SK-N-SH (cell line): Measurements from ENCODE around the gene CAPN3. TPM values are rescaled to one million over a fixed set of nuclear protein-coding genes. Genes with fewer than 3 reads are reported as not detected.
"Not testable (repeated sequence)": the region's sequence is repeated elsewhere in the genome, so short reads cannot be mapped to it uniquely, and the experiment has no call there.

Experiments
- CTCF ChIA-PET: fragments of 300-600, 350-600 bp; formaldehyde crosslinking; extraction: SDS; loops from one replicate; lab custom pipeline; 2021; lab: Yijun Ruan, JAX
- POLR2A ChIA-PET: fragments of 350-600 bp; sonication (Branson Sonifier 250); formaldehyde crosslinking; extraction: SDS; loops from one replicate; lab custom pipeline; 2020; ENCODE audit warnings: antibody characterized with exemption, inconsistent platforms; lab: Yijun Ruan, JAX
- DNase-seq: peaks from one replicate; pipeline ENCODE4 v3.0.0; 2012
- H2AFZ ChIP-seq: fragments of 200-600 bp; sonication (generic); 2 replicates; pipeline ENCODE4 v1.8.1; 2016; ENCODE audit warnings: antibody characterized with exemption, mild to moderate bottlenecking, low read depth
- H3F3A ChIP-seq: fragments of 200-600 bp; sonication (generic); replicated peaks from 2 replicates; pipeline ENCODE3; 2016; ENCODE audit warnings: antibody characterized with exemption, mild to moderate bottlenecking; ENCODE audit not compliant: insufficient read depth
- H3K27ac ChIP-seq, 2 experiments: fragments of 200-500 bp in 1 of 2; fragments of 200-600 bp in 1 of 2; sonication (Bioruptor generic) in 1 of 2; sonication (generic), shearing (Covaris generic) in 1 of 2; 2 replicates each; pipeline versions ENCODE4 v1.5.1 to v1.6.1; 2014 to 2016; ENCODE audit warnings: low read depth in 2 of 2, inconsistent platforms in 1 of 2, low read length in 1 of 2, mild to moderate bottlenecking in 1 of 2, mixed read lengths in 1 of 2
- H3K27me3 ChIP-seq: fragments of 200-600 bp; sonication (generic), shearing (Covaris generic); 2 replicates; pipeline ENCODE4 v1.6.1; 2016; ENCODE audit warnings: mixed run types; ENCODE audit not compliant: insufficient read depth
- H3K36me3 ChIP-seq, 2 experiments: fragments of 200-500 bp in 1 of 2; fragments of 200-600 bp in 1 of 2; sonication (Bioruptor generic) in 1 of 2; sonication (generic) in 1 of 2; replicated peaks in 1 of 2; 2 replicates each; pipeline versions ENCODE3 to v1.5.1; 2014 to 2016; ENCODE audit warnings: low read length in 1 of 2, mild to moderate bottlenecking in 1 of 2; ENCODE audit not compliant: insufficient read depth in 2 of 2, control insufficient read depth in 1 of 2
- H3K4me1 ChIP-seq, 2 experiments: fragments of 200-500 bp in 1 of 2; fragments of 200-600 bp in 1 of 2; sonication (Bioruptor generic) in 1 of 2; sonication (generic), shearing (Covaris generic) in 1 of 2; 2 replicates each; pipeline versions ENCODE4 v1.5.1 to v1.6.1; 2014 to 2016; ENCODE audit warnings: low read depth in 1 of 2, low read length in 1 of 2, mixed run types in 1 of 2; ENCODE audit not compliant: insufficient read depth in 2 of 2, control insufficient read depth in 1 of 2
- H3K4me2 ChIP-seq: fragments of 200-600 bp; sonication (generic), shearing (Covaris generic); 2 replicates; pipeline ENCODE4 v1.6.1; 2017; ENCODE audit warnings: mixed run types
- H3K4me3 ChIP-seq, 2 experiments: fragments of 200-500 bp in 1 of 2; fragments of 200-600 bp in 1 of 2; sonication (Bioruptor generic) in 1 of 2; sonication (generic), shearing (Covaris generic) in 1 of 2; 2 replicates each; pipeline versions ENCODE4 v1.5.1 to v1.8.1; 2014 to 2016; ENCODE audit warnings: low read depth in 2 of 2, inconsistent platforms in 1 of 2, low read length in 1 of 2, mild to moderate bottlenecking in 1 of 2, mixed read lengths in 1 of 2, moderate library complexity in 1 of 2
- H3K79me2 ChIP-seq: fragments of 200-600 bp; sonication (generic); 2 replicates; pipeline ENCODE4 v1.8.1; 2017; ENCODE audit warnings: mild to moderate bottlenecking; ENCODE audit not compliant: insufficient read depth
- H3K9ac ChIP-seq: fragments of 200-600 bp; sonication (generic); 2 replicates; pipeline ENCODE4 v1.6.1; 2017; ENCODE audit warnings: mixed run types
- H3K9me2 ChIP-seq: fragments of 200-600 bp; sonication (generic); 2 replicates; pipeline ENCODE4 v1.6.1; 2017; ENCODE audit warnings: mixed run types
- H3K9me3 ChIP-seq: fragments of 200-600 bp; sonication (generic); 2 replicates; pipeline ENCODE4 v1.6.1; 2017; ENCODE audit warnings: mixed run types, mild to moderate bottlenecking, moderate library complexity
- H4K20me1 ChIP-seq: fragments of 200-600 bp; sonication (generic); 2 replicates; pipeline ENCODE4 v1.6.1; 2017; ENCODE audit warnings: mild to moderate bottlenecking, mixed run types; ENCODE audit not compliant: insufficient read depth
- CHD2 ChIP-seq: fragments of 150-350 bp; IDR thresholded peaks from 2 replicates; pipeline ENCODE4 v1.6.1; 2018; ENCODE audit warnings: low read length; ENCODE audit not compliant: partially characterized antibody
- ELF1 ChIP-seq: IDR thresholded peaks from 2 replicates; pipeline ENCODE4 v1.4.0; 2012
- EP300 ChIP-seq, 2 experiments: IDR thresholded peaks; 2 replicates each; pipeline versions ENCODE4 v1.4.0 to v1.6.1; 2012; ENCODE audit warnings: borderline replicate concordance in 1 of 2, low read depth in 1 of 2, low read length in 1 of 2
- EZH2phosphoT487 ChIP-seq: fragments of 200-600 bp; sonication (generic); IDR thresholded peaks from 2 replicates; pipeline ENCODE4 v1.6.1; 2017; ENCODE audit warnings: low read depth, mixed run types, mild to moderate bottlenecking, antibody characterized with exemption, moderate library complexity, borderline replicate concordance
- FOSL2 ChIP-seq: IDR thresholded peaks from 2 replicates; pipeline ENCODE4 v1.4.0; 2012; ENCODE audit warnings: low read depth, mild to moderate bottlenecking, moderate library complexity, borderline replicate concordance
- FOXM1 ChIP-seq: IDR thresholded peaks from 2 replicates; pipeline ENCODE4 v1.4.0; 2012; ENCODE audit warnings: low read depth, mild to moderate bottlenecking
- GATA2 ChIP-seq: sonication (generic); formaldehyde crosslinking; IDR thresholded peaks from 2 replicates; pipeline ENCODE4 v1.5.0; 2020; ENCODE audit warnings: mild to moderate bottlenecking, missing genetic modification reagents
- IRF3 ChIP-seq: fragments of 150-350 bp; IDR thresholded peaks from 2 replicates; pipeline ENCODE4 v1.6.1; 2016; ENCODE audit warnings: mild to moderate bottlenecking, low read depth, low read length
- JUND ChIP-seq: IDR thresholded peaks from 2 replicates; pipeline ENCODE4 v1.4.0; 2012
- MEF2A ChIP-seq: IDR thresholded peaks from 2 replicates; pipeline ENCODE4 v1.4.0; 2012; ENCODE audit warnings: low read depth, borderline replicate concordance
- MXI1 ChIP-seq: IDR thresholded peaks from 2 replicates; pipeline ENCODE4 v1.6.1; 2012; ENCODE audit warnings: mild to moderate bottlenecking, low read depth, low read length, improper control_type of control experiment
- POLR2AphosphoS5 ChIP-seq: IDR thresholded peaks from 2 replicates; pipeline ENCODE4 v1.6.1; 2012; ENCODE audit warnings: low read depth, low read length
- RXRA ChIP-seq: IDR thresholded peaks from 2 replicates; pipeline ENCODE4 v1.4.0; 2012; ENCODE audit warnings: low read depth, mild to moderate bottlenecking, borderline replicate concordance
- TAF1 ChIP-seq: IDR thresholded peaks from 2 replicates; pipeline ENCODE4 v1.6.1; 2012; ENCODE audit warnings: low read depth, mild to moderate bottlenecking, low read length, moderate library complexity, borderline replicate concordance
- TCF12 ChIP-seq: IDR thresholded peaks from 2 replicates; pipeline ENCODE4 v1.4.0; 2012
- TEAD4 ChIP-seq: IDR thresholded peaks from 2 replicates; pipeline ENCODE4 v1.4.0; 2012; ENCODE audit warnings: mild to moderate bottlenecking, borderline replicate concordance; ENCODE audit not compliant: insufficient read depth
- YY1 ChIP-seq: IDR thresholded peaks from 2 replicates; pipeline ENCODE4 v1.4.0; 2012; ENCODE audit warnings: low read depth, mild to moderate bottlenecking
- ZBTB33 ChIP-seq: IDR thresholded peaks from 2 replicates; pipeline ENCODE4 v1.4.0; 2012; ENCODE audit warnings: low read depth, borderline replicate concordance
- WGBS: methylation state at CpG from one replicate; pipeline ENCODE4 v1.1.6; 2017; ENCODE audit warnings: low lambda C conversion rate; 5-methylcytosine and 5-hydroxymethylcytosine counted together
- polyA plus RNA-seq, 3 experiments: library from polyadenylated mRNA; depleted of rRNA; stranded (reverse); fragments of >200 nt; gene quantifications; 2 replicates each; pipeline ENCODE4 v1.2.3, GENCODE V29; 2012
- TF ChIP-seq, protein P1 (sequence below): IDR thresholded peaks from 2 replicates; pipeline ENCODE4 v1.4.0; 2012; ENCODE audit warnings: low read depth, borderline replicate concordance
- TF ChIP-seq, protein P2 (sequence below): IDR thresholded peaks from 2 replicates; pipeline ENCODE4 v1.4.0; 2012; ENCODE audit warnings: low read depth

CAPN3 gene
- polyA plus RNA-seq, 1 of the 3 experiments (the other 2 are of a cell fraction), result 1.8 TPM

GRCh38 chr15:42335074-42335473 lies 24.2 kb upstream of the CAPN3 start:
- WGBS, result 65% methylated on average over 2 of the region's 2 CpGs
- Histone ChIP-seq H2AFZ (no peak overlapping the region), H3F3A (no peaks in the 10 kb centered on the region), H3K4me2 (no peak overlapping the region), H3K9ac (no peak overlapping the region), H3K27me3 (no peaks in the 10 kb centered on the region), H3K4me1 (no peaks in the 10 kb centered on the region), H3K9me2 (no peaks in the 10 kb centered on the region), H4K20me1 (no peaks in the 10 kb centered on the region), H3K4me3 (no peak overlapping the region), H3K36me3 (peaks cover 0 to 21% of the 10 kb centered on the region in 2 experiments), H3K79me2 (no peaks in the 10 kb centered on the region), H3K27ac (no peak overlapping the region), H3K9me3 (peaks cover 15% of the 10 kb centered on the region; the same call in 1 of the 2 replicates)
- TF ChIP-seq IRF3, result no peak
- no peak for TF ChIP-seq EZH2phosphoT487
- TF ChIP-seq EP300 (IDR thresholded peaks at IDR 0.05; ENCODE audit: borderline replicate concordance in 1 of 2, low read depth in 1 of 2, low read length in 1 of 2), result no peak
- no peak for TF ChIP-seq FOSL2
- TF ChIP-seq TCF12, result no peak
- no peak for TF ChIP-seq ELF1
- no peak for TF ChIP-seq RXRA
- no peak for TF ChIP-seq TEAD4
- TF ChIP-seq, protein P1, sequence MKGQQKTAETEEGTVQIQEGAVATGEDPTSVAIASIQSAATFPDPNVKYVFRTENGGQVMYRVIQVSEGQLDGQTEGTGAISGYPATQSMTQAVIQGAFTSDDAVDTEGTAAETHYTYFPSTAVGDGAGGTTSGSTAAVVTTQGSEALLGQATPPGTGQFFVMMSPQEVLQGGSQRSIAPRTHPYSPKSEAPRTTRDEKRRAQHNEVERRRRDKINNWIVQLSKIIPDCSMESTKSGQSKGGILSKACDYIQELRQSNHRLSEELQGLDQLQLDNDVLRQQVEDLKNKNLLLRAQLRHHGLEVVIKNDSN, result no peak
- TF ChIP-seq FOXM1, result no peak
- no peak for TF ChIP-seq MEF2A
- no peak for TF ChIP-seq ZBTB33
- no peak for TF ChIP-seq POLR2AphosphoS5
- no peak for TF ChIP-seq GATA2 (CRISPR knock-in tag)
- TF ChIP-seq TAF1, result no peak
- no peak for TF ChIP-seq CHD2
- no peak for TF ChIP-seq JUND
- TF ChIP-seq MXI1, result no peak
- TF ChIP-seq, protein P2, sequence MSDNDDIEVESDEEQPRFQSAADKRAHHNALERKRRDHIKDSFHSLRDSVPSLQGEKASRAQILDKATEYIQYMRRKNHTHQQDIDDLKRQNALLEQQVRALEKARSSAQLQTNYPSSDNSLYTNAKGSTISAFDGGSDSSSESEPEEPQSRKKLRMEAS, result no peak
- no peak for TF ChIP-seq YY1
- ChIA-PET CTCF (no interaction called here), POLR2A (no interaction called here)
- DNase-seq, result no peak

GRCh38 chr15:42336650-42337049 lies 22.7 kb upstream of the CAPN3 start:
- H3K9me2 ChIP-seq, H3K9ac ChIP-seq, H3K27ac ChIP-seq, DNase-seq, POLR2A ChIA-PET, H3F3A ChIP-seq, H3K4me1 ChIP-seq, H3K27me3 ChIP-seq, H4K20me1 ChIP-seq, H3K4me2 ChIP-seq, CTCF ChIA-PET, H3K4me3 ChIP-seq, H2AFZ ChIP-seq, H3K79me2 ChIP-seq: not testable (repeated sequence)
- H3K36me3 ChIP-seq, result peaks cover 0 to 21% of the 10 kb centered on the region in 2 experiments
- peaks cover 15% of the 10 kb centered on the region; the same call in 1 of the 2 replicates for H3K9me3 ChIP-seq
- whole genome bisulfite sequencing, result 96% methylated on average over 1 of the region's 1 CpG

GRCh38 chr15:42337104-42337503 lies 22.2 kb upstream of the CAPN3 start:
- H3K4me1 ChIP-seq, H3K4me2 ChIP-seq, H3K4me3 ChIP-seq, H2AFZ ChIP-seq, H3K9ac ChIP-seq, POLR2A ChIA-PET, DNase-seq, H3K79me2 ChIP-seq, H3K27ac ChIP-seq, H4K20me1 ChIP-seq, CTCF ChIA-PET, H3K27me3 ChIP-seq, H3K9me2 ChIP-seq, H3F3A ChIP-seq: not testable (repeated sequence)
- 97% methylated on average over 3 of the region's 3 CpGs for WGBS
- peaks cover 15% of the 10 kb centered on the region; the same call in 1 of the 2 replicates for H3K9me3 ChIP-seq
- peaks cover 0 to 21% of the 10 kb centered on the region in 2 experiments for H3K36me3 ChIP-seq
